Measurements from ENCODE around the gene ZNF12.

GRCh38 chr7:6648815-6649104 is 58.0 kb downstream of the ZNF12 start:
- no peak for TF ChIP-seq POLR2A (IDR thresholded peaks at IDR 0.05; ENCODE audit: low read length)
- TF ChIP-seq GATA1 (IDR thresholded peaks at IDR 0.05; ENCODE audit: low read depth, low read length): no peak

All from erythroblast (primary cell).